HL-60/S4 treated with phorbol 12-myristate 13-acetate at 8.2 ng/mL for 4 days and 3 days (cell line): ENCODE results near the gene DTX4.
"Not testable (repeated sequence)": the region's sequence is repeated elsewhere in the genome, so short reads cannot be mapped to it uniquely, and the experiment has no call there.

Experiments
- in situ Hi-C: fragments of 300-500 bp; cut with MboI; formaldehyde crosslinking; loops from 2 replicates; pipeline ENCODE4 v1.15.0; 2022; ENCODE audit warnings: low sequenced_read_pairs

Gene DTX4

GRCh38 chr11:59171508-59172322, at the start of gene DTX4:
Gene DTX4, plus strand, starts transcription at chr11:59172132. Its CDS starts 464 bp downstream, at chr11:59172596.
- in situ Hi-C loops = no loop called here

DNA sequence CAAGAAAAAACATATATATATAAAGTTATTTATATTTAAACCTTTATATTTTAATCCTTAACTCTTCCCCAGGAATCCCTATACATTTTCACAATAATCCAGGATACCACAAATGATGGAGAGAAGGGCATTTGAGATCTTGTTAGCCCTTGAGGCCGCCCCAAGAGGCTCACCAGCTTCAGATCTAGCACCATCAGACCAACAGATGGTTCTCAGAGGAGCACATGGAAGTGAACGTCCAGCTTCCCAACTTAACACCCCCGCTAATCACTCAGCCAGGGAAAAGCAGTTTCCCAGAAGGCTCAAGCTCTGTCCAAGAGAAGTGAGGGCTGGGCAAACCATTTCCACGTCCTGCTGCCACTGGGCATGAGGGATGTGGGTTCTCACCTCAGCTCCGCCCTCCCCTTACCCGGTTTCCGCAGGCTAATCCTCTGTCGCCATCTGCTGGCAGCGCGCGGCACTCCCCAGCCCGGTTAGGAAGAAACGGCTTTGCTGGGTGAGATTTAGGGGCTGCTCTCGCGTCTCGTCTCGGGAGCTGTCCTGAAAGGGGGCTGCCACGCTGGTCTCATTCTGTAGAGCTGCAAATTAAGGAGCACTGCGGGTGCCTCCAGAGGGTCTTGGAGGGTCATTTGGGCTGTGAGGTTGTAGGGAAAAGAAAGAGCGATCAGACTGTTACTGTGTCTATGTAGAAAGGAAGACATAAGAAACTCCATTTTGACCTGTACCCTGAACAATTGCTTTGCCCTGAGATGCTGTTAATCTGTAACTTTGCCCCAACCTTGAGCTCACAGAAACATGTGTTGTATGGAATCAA, 36.1 kb upstream of the DTX4 start:
- in situ Hi-C loops = no loop called here

DNA sequence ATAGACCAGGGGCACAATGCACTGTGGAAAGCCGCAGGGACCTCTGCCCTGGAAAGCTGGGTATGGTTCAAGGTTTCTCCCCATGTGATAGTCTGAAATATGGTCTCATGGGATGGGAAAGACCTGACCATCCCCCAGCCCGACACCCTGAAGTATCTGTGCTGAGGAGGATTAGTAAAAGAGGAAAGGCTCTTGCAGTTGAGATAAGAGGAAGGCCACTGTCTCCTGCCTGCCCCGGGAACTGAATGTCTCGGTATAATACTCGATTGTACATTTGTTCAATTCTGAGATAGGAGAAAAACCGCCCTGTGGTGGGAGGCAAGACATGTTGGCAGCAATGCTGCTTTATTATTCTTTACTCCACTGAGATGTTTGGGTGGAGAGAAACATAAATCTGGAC, 35.4 kb upstream of the DTX4 start:
- in situ Hi-C loops = not testable (repeated sequence)

GRCh38 chr11:59137190-59137589, 34.7 kb upstream of the DTX4 start:
- in situ Hi-C loops = no loop called here

DNA sequence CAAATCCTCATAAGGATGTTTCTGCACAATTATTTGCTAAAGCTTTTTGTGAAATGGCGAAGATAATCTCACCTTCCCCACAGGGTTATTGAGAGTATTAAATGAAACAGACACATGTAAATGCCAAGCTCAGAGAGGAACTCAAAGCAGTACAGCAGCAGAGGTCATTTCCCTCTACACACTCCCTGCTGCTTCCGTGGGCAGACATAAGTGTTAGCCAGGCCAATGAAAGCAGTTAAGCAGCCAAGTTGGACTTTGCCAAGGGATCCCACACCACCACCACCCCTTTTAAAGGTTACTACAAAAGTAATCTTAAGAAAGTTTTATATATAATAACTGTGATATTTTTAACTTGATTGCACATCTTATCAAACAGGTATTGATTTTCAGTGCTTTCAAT, 33.3 kb upstream of the DTX4 start:
- in situ Hi-C loops = no loop called here

DNA sequence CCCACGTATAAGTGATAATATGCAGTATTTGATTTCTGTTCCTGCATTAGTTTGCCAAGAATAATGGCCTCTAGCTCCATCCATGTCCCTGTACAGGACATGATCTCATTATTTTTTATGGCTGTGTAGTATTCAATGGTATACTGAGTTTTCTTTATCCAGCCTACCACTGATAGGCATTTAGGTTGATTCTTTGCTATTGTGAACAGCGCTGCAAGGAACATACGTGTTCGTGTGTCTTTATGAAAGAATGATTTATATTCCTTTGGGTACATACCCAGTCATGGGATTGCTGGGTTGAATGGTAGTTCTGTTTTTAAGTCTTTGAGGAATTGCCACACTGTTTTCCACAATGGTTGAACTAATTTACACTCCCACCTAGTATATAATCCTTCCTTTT, 30.7 kb upstream of the DTX4 start:
- in situ Hi-C loops = no loop called here

- in situ Hi-C loops = no loop called here
Observed at GRCh38 chr11:59141673-59142460, 30.1 kb upstream of the DTX4 start.

DNA sequence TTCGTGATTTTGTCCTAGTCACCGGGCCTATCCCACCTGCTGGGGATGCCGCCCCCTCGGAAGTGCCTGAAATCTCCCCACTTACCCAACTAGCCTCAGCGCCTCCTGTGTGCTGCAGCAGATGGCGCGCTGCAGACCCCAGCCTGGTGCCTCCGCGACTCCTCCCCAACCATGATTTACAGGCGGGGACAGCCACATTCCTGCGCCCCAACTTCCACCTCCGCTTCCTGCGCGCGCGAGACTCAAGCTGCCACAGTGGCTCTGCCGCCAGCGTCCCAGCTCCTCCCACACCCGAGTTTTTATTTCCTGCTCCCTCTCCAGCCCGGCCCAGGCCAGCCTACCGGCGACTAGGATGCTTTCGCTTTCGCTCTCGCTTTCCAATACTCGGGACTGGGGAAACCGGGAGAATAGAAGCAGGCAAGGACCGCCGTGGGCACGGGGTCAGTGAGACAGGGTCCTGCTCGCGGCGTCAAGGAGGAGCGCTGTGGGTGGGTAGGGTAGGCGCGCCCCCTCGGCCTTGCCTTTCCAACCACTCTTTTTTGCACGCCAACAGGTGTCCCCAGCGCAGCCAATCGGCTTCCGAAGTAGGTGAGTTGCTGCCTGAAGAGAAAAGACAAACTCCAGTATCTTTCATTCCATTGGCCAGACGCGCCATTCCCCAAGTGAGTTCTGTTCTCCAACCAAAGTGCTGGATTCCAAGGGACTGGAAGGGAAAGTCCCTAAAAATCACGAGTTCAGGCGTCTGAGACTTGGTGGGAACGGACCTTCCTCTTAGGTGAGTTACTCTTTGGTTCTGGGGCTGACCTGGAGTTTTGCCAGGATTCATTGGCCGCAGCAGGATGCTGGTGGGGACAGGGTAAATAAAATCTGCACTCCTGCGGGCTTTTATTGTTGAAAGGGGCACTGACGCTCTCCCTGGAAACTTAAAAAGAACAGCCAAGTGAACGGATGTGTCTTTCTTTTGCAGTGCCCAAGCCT, 29.1 kb upstream of the DTX4 start, which contains the start of gene FAM111A:
Gene FAM111A, plus strand, starts transcription at position 327 of the 978 bp plus-strand sequence. CDS start 6,017 bp downstream, outside the sequence.
- in situ Hi-C loops = no loop called here

DNA sequence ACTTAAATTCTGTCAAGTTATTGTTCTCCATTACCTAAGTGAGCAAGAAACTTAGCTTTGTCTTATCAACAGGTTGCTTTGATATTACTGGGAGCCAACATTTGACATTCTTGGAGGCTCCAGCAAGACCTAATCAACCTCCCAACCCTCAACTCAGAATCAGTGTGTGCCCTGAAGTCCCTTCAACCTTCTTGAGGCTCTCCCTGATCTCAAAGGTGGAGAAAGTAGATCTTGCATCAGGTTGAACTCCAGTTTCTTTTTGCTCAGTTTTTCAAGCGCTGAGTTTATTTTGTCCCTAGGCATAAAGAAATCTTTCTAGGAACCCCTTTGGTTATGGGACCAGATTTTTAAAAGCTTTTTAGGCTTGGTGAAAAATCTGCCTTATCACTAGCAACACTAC, 27.8 kb upstream of the DTX4 start:
- in situ Hi-C loops = no loop called here

GRCh38 chr11:59144579-59145345, 27.2 kb upstream of the DTX4 start:
- in situ Hi-C loops = no loop called here

GRCh38 chr11:59145534-59145933, 26.4 kb upstream of the DTX4 start:
- in situ Hi-C loops = no loop called here

- in situ Hi-C loops = no loop called here
Observed at GRCh38 chr11:59151761-59152160, 20.2 kb upstream of the DTX4 start.

GRCh38 chr11:59152312-59152951, 19.5 kb upstream of the DTX4 start:
- in situ Hi-C loops = no loop called here

- in situ Hi-C loops = no loop called here
Observed at GRCh38 chr11:59154610-59155009, 17.3 kb upstream of the DTX4 start.

- in situ Hi-C loops = no loop called here
Observed at GRCh38 chr11:59157433-59157832, 14.5 kb upstream of the DTX4 start.

DNA sequence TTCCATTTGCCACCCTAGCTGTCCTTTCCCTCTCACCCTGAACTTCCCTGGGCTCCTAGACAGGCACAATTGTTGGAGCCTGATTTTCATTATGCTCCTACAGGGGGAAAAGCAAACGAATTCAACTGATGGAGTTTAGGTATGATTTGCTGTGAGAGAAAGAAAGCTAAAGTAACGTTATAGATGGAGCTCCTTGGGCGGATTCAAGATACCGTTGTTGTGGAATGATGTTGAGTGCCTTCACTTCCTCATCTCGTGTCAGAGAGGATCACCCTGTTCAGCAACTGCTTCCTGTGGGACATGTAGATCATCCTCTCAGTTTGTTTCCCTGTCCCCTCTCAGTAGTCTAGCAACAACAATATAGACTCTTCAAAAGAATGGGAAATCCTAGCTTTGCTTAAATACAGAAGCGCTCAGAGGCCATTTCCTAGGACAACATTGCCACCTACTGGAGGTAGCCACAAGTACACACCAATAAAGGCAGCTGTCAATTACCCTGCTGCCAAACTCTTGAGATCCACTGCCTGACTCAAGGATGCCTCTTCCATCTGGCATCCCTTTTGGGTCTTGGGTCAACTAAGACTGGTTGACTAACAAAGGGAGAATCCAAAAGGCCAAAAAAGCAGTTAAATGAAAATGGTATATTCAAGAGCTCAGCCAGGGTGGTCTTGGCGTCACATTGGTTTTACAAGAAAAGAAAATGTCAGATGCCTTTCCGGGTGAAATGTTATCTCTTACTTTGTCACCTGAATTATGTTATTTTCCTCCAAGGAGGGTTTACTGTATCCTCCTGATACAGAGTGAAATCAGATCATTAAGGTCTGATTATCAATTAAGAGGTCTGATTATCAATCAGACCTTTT, 13.5 kb upstream of the DTX4 start:
- in situ Hi-C loops = no loop called here

DNA sequence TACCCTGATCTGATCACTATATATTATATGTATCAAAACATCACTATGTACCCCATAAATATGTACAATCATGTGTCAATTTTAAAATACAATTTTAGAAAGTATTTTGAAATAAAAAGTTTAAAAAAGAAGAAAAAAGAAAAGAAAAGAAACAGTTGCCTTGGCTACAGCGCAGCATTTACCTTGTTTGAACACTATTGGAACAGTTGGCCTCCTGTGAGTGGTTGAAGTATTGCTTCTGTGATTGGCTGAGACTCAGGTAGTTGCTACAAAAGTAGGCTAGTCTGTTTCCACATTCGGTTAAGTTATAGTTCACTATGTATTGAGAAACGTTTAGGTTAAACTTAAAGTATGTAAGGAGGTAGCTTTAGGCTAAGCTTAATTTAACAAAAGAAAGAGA, 7.9 kb upstream of the DTX4 start:
- in situ Hi-C loops = loop anchor here (10.0 kb wide), 1 partner anchor 271 kb away; the partner anchor contains the start of gene OR5A1
